A549 (cell line): Measurements from ENCODE around the gene ZXDC.

Source experiments
- BHLHE40 ChIP-seq: IDR thresholded peaks from 2 replicates; pipeline ENCODE4 v1.6.1; 2012; ENCODE audit warnings: low read depth, low read length, inconsistent platforms
- CEBPB ChIP-seq, 2 experiments: fragments of >200 bp in 1 of 2; sonication (Bioruptor Twin) in 1 of 2; formaldehyde crosslinking in 1 of 2; IDR thresholded peaks; 2 replicates each; pipeline ENCODE4 v1.6.1; 2012 to 2016
- CTCF ChIP-seq: fragments of >200 bp; sonication (Bioruptor Twin); formaldehyde crosslinking; IDR thresholded peaks from 3 replicates; pipeline ENCODE4 v1.5.1; 2016
- EP300 ChIP-seq, 2 experiments: fragments of >200 bp; sonication (Bioruptor Twin); formaldehyde crosslinking; IDR thresholded peaks; 2 replicates in 1 of 2; 3 replicates in 1 of 2; pipeline ENCODE4 v1.6.1; 2016 to 2017
- ESRRA ChIP-seq: fragments of 150-350 bp; IDR thresholded peaks from 2 replicates; pipeline ENCODE4 v1.6.1; 2014; ENCODE audit warnings: mild to moderate bottlenecking, low read length, borderline replicate concordance
- FOSB ChIP-seq: fragments of 250-450 bp; sonication (Bioruptor Pico); IDR thresholded peaks from 2 replicates; pipeline ENCODE4 v1.5.0; 2020; ENCODE audit warnings: mild to moderate bottlenecking, moderate library complexity
- FOSL2 ChIP-seq, 2 experiments: fragments of 450-650 bp in 1 of 2; fragments of >200 bp in 1 of 2; sonication (Bioruptor Twin) in 1 of 2; formaldehyde crosslinking; IDR thresholded peaks; 2 replicates each; pipeline versions ENCODE4 v1.5.0 to v1.6.1; 2016 to 2020; ENCODE audit warnings: mild to moderate bottlenecking in 1 of 2, moderate library complexity in 1 of 2
- HES2 ChIP-seq: fragments of >200 bp; sonication (Bioruptor Twin); formaldehyde crosslinking; IDR thresholded peaks from 2 replicates; pipeline ENCODE4 v1.6.1; 2016
- KDM1A ChIP-seq: fragments of 200-600 bp; sonication (generic); IDR thresholded peaks from 2 replicates; pipeline ENCODE4 v1.6.1; 2016; ENCODE audit warnings: low read depth, mild to moderate bottlenecking
- MAFK ChIP-seq: fragments of 450-650 bp; IDR thresholded peaks from 2 replicates; pipeline ENCODE4 v1.6.1; 2014; ENCODE audit not compliant: partially characterized antibody
- MAX ChIP-seq: IDR thresholded peaks from 2 replicates; pipeline ENCODE4 v1.6.1; 2012
- MYC ChIP-seq: IDR thresholded peaks from 2 replicates; pipeline ENCODE4 v1.6.1; 2012; ENCODE audit warnings: mild to moderate bottlenecking, inconsistent platforms, low read length, improper control_type of control experiment, borderline replicate concordance
- POLR2A ChIP-seq: IDR thresholded peaks from 2 replicates; pipeline ENCODE4 v1.6.1; 2012; ENCODE audit warnings: mild to moderate bottlenecking, low read length

- TF ChIP-seq POLR2A (no peak), ESRRA (no peak), CEBPB (IDR thresholded peaks at IDR 0.05) (no peak), BHLHE40 (no peak), HES2 (no peak), CTCF (no peak), KDM1A (no peak), EP300 (IDR thresholded peaks at IDR 0.05) (no peak), MYC (no peak), FOSL2 (IDR thresholded peaks at IDR 0.05) (no peak), FOSL2 (CRISPR knock-in tag; IDR thresholded peaks at IDR 0.05) (no peak), MAFK (no peak), MAX (no peak), FOSB (CRISPR knock-in tag) (no peak)
These were observed 62.0 kb downstream of the ZXDC start for GRCh38 chr3:126413693-126414080.
